H1 (cell line): Measurements from ENCODE around the gene CYP27C1.

Experiments used
- CEBPB ChIP-seq: IDR thresholded peaks from 2 replicates; pipeline ENCODE4 v1.6.1; 2012; ENCODE audit warnings: low read depth, low read length
- EP300 ChIP-seq, 2 experiments: IDR thresholded peaks; 1 replicate in 1 of 2; 2 replicates in 1 of 2; pipeline ENCODE4 v1.6.1; 2011 to 2012; ENCODE audit warnings: low read depth in 2 of 2, low read length in 2 of 2, mild to moderate bottlenecking in 2 of 2, borderline replicate concordance in 1 of 2, inconsistent platforms in 1 of 2, moderate library complexity in 1 of 2

- TF ChIP-seq CEBPB (no peak), EP300 (IDR thresholded peaks at IDR 0.05; ENCODE audit: borderline replicate concordance in 1 of 2, low read depth in 2 of 2, low read length in 2 of 2) (no peak)
Measured at GRCh38 chr2:127162261-127163089, 57.6 kb downstream of the CYP27C1 start.
